GM19463 (cell line): Measurements from ENCODE around the gene AK5.
"Not testable (repeated sequence)": the region's sequence is repeated elsewhere in the genome, so short reads cannot be mapped to it uniquely, and the experiment has no call there.

ENCODE experiments used
- ATAC-seq: cut with Tn5 transposase; IDR thresholded peaks from one replicate; pipeline ENCODE4 v1.9.1; 2021; ENCODE audit warnings: mild to moderate bottlenecking, moderate library complexity; ENCODE audit not compliant: unreplicated experiment

The AK5 gene

GRCh38 chr1:77287535-77287934 is 5.7 kb downstream of the AK5 start:
- ATAC-seq: no peak

GRCh38 chr1:77288275-77288674 is 6.5 kb downstream of the AK5 start:
- ATAC-seq: no peak

GRCh38 chr1:77290576-77290975 is 8.8 kb downstream of the AK5 start:
- ATAC-seq: no peak

- ATAC-seq: no peak
Observed at GRCh38 chr1:77292551-77292950, 10.7 kb downstream of the AK5 start.

DNA sequence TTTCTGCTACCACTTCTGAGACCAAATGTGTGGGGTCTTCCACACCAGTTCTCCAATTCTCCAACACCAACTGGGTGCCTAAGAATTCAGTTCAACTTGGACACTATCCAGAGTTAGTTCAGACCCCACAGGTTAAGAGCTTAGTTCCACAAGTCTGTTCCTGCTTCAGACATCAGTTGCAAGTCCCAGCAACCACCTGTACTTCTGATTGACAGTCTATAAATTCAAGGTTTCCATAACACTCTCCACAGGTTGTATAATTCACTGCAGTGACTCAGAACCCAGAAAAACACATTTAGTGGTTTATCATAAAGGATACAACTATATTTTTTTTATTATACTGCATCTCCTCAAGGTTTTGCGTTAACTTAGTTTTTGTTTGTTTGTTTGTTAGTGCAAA is 18.7 kb downstream of the AK5 start:
- ATAC-seq: no peak

- ATAC-seq: no peak
Observed at GRCh38 chr1:77303387-77303786, 21.6 kb downstream of the AK5 start.

DNA sequence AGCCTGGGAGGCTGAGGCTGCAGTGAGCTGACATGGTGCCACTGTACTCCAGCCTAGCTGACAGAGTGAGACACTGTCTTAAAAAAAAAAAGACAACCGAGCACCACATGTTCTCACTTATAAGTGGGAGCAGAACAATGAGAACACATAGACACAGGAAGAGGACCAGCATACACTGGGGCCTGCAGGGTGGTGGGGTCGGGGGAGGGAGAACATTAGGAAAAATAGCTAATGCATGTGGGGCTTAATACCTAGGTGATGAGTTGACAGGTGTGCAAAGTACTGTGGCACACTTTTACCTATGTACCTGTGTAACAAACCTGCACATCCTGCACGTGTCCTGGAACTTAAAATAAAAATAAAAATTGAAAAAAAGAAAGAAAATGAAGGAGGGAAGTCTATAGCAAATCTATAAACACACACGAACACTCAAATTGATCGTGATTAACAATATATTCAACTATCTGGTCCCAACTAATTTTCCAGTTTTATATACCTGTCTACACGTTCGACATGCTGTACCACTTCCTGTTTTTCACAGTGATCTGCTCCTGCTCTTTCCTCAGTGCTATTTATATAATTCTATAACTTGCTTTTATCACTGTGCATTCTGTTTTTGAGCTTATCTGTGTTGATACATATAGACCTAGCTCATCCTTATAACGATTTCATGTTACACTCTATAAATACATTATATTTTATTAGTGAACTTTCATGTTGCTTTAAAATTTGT is 27.2 kb downstream of the AK5 start:
- ATAC-seq: no peak

- no peak for ATAC-seq
Observed at GRCh38 chr1:77310924-77311323, 29.1 kb downstream of the AK5 start.

DNA sequence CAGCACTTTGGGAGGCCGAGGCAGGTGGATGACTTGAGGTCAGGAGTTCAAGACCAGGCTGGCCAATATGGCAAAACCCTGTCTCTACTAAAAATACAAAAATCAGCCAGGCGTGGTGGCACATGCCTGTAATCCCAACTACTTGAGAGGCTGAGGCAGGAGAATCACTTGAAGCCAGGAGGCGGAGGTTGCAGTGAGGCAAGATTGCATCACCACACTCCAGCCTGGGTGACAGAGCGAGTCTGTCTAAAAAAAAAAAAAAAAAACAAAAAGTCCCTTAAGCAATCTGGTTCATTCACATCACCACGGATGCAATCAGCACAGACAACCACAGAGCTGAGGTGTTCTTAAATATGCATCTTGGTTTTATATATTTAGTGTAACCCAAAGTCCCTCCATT is 30.5 kb downstream of the AK5 start:
- not testable (repeated sequence) for ATAC-seq

GRCh38 chr1:77313491-77313890 is 31.7 kb downstream of the AK5 start:
- ATAC-seq: peak; percentile 70

DNA sequence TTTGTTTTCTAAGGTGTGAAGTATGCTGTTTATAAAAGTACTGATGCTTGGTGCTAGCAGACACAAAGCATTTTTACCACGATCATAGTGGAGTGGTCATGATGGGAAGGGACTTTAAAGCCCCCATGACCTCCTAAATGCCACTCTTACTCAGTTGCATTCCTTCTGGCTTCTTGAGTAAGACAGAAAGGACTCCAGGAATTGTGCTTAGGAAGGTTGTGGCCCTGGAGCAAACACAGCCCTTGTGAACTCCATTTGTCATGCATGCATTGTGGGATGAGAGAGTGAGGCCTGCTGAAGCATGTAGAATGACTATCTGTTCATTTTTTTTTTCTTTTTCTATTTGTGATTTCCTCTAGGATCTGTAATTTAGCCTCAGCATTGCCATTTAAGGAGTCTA is 34.2 kb downstream of the AK5 start:
- ATAC-seq: no peak

GRCh38 chr1:77316966-77317365 is 35.1 kb downstream of the AK5 start:
- ATAC-seq: no peak

DNA sequence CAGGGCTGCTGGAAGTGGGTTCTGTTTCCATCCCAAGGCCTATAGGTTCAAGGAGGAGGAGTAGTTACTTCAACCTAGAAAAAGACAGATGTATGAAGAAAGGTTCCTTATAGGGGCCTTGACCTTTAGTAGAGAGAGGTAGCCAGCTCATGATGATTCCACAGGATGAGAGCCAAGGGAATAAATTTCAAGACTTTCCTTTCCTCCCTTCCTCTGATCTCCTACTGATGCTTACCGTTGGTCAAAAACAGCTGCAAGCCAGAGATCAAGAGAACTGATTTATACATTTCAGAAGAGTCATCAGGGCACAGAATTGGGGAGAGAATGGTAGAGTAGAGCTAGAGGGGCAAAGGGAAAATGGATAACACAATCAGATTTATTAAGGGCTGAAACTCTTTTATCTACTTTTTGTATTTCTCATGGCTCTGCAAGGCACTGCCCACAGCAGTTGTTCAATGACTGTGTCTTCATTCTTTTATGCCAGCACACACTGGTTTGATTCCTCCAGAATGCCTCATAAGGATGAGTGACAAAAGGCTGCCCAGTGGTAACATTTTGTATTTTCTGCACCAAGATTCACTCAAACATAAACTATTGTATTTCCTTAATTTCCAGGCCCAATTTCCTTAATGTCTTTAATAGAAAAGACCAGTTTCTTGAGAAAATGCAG is 37.4 kb downstream of the AK5 start:
- no peak for ATAC-seq

- ATAC-seq: no peak
Observed at GRCh38 chr1:77322061-77322900, 40.5 kb downstream of the AK5 start.

- ATAC-seq: no peak
Observed at GRCh38 chr1:77333501-77333900, 51.7 kb downstream of the AK5 start.

- no peak for ATAC-seq
Observed at GRCh38 chr1:77336729-77337128, 54.9 kb downstream of the AK5 start.

DNA sequence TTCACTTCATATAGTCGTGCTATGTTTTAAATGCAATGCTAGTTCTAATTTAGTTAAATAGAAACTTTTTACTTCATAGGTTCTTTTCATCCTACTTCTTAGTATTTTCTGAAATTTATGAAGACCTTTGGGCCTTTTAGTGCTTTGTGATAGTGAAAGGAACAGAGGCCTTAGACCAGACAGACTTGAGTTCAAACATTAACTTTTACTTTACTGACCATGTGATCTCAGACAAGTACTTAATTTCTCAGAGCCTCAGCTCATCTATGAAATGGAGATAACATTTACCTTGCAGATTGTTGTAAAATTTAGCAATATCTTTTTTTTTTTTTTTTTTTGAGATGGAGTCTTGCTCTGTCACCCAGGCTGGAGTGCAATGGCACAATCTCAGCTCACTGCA is 57.5 kb downstream of the AK5 start:
- no peak for ATAC-seq

- ATAC-seq: no peak
Observed at GRCh38 chr1:77341195-77341594, 59.4 kb downstream of the AK5 start.

GRCh38 chr1:77342745-77343144 is 60.9 kb downstream of the AK5 start:
- ATAC-seq: no peak

DNA sequence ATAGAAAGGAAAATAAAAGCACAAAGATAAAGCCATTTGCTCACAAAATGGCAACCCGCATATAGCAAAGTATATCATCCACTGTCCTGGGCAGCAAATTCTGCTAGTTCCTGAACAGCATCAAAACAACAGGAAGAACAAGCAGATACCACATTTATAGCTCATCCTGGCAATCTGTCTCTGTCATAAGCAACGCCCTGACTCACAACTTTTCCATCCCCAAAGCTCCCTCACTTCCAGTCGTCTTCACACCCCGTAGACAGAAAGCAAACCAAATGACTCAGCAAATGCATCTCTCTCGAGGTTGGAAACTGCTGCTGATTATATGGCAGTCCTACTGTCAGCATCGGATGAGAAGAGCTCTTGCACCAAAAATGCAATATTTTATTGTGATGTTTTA is 65.8 kb downstream of the AK5 start:
- ATAC-seq: no peak

- ATAC-seq: no peak
Observed at GRCh38 chr1:77348549-77348948, 66.7 kb downstream of the AK5 start.

DNA sequence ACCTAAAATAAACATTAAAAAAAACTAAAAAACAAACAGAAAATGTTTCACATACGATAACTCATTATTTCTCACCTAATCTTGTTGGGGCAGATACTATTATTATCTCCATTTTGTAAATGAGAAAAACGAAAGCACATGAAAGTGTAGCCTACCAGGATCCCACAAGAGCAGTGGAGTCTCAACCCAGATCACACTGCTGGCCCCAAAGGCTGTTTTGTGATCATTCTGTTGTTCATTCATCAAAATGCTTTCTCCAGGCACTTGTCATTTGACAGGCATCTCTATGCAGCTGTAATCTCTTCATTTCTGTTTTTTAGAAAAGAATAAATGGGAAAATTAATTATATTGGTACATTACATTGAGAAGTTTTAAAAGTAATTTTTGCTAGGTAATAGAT is 67.5 kb downstream of the AK5 start:
- no peak for ATAC-seq
